CD4-positive, CD25-positive, alpha-beta regulatory T cell (primary cell): ENCODE results near the gene PLCG2. TPM values are rescaled to one million over a fixed set of nuclear protein-coding genes. Genes with fewer than 3 reads are reported as not detected.

Experiments
- polyA plus RNA-seq, 4 donors: library from polyadenylated mRNA; unstranded; fragments of 300-500 nt; fragmentation: Illumina TruSeq; gene quantifications; one replicate each; pipeline ENCODE4 v1.2.3, GENCODE V29; 2021
- total RNA-seq: library from RNA; stranded (reverse); gene quantifications from one replicate; pipeline ENCODE4 v1.2.3, GENCODE V29; 2022

PLCG2 gene
- total and polyA plus RNA-seq, 5 donors from 2014 or later, result 0.59 to 3.8 (median 1.3) TPM; not detected in 1

Other genes starting within 250 kb of the PLCG2 start
- 3.7 TPM for gene SDR42E1, start 232.2 kb downstream of the PLCG2 start, total RNA-seq
- gene SDR42E1, start 232.2 kb downstream of the PLCG2 start, polyA plus RNA-seq, result 1 to 10 TPM; 1.6 to 2.0 (median 1.8) TPM